DND-41 (cell line): Measurements from ENCODE around the gene FAM111B.
"Not testable (repeated sequence)": the region's sequence is repeated elsewhere in the genome, so short reads cannot be mapped to it uniquely, and the experiment has no call there.

Experiments used
- ATAC-seq: fragments of 200-7000 bp; cut with Tn5 transposase; 3 replicates; pipeline ENCODE4 v1.9.1; 2021; ENCODE audit warnings: low read depth; ENCODE audit not compliant: insufficient read depth
- DNase-seq: peaks from one replicate; pipeline ENCODE4 v3.0.0-alpha.2; 2020
- H2AFZ ChIP-seq: 2 replicates; pipeline ENCODE4 v1.6.0; 2012; ENCODE audit warnings: low read depth, low read length
- H3K27ac ChIP-seq: 2 replicates; pipeline ENCODE4 v1.5.1; 2012; ENCODE audit warnings: low read length, inconsistent platforms
- H3K27me3 ChIP-seq: fragments of 200-600 bp; sonication (generic); 2 replicates; pipeline ENCODE4 v1.6.0; 2012; ENCODE audit warnings: low read length, mild to moderate bottlenecking, inconsistent platforms; ENCODE audit not compliant: insufficient read depth, poor library complexity
- H3K36me3 ChIP-seq: 2 replicates; pipeline ENCODE4 v1.5.1; 2012; ENCODE audit warnings: low read length, inconsistent platforms; ENCODE audit not compliant: insufficient read depth
- H3K4me1 ChIP-seq: 2 replicates; pipeline ENCODE4 v1.5.1; 2012; ENCODE audit warnings: mild to moderate bottlenecking, low read length; ENCODE audit not compliant: insufficient read depth
- H3K4me2 ChIP-seq: 2 replicates; pipeline ENCODE4 v1.6.0; 2012; ENCODE audit warnings: mild to moderate bottlenecking, moderate library complexity, low read length, inconsistent platforms; ENCODE audit not compliant: insufficient read depth
- H3K4me3 ChIP-seq, 2 experiments: fragments of 200-600 bp in 1 of 2; shearing (Covaris generic) in 1 of 2; 2 replicates each; pipeline ENCODE4 v1.5.1; 2012 to 2016; ENCODE audit warnings: inconsistent platforms in 2 of 2, low read length in 2 of 2, mild to moderate bottlenecking in 2 of 2, low read depth in 1 of 2, moderate library complexity in 1 of 2
- H3K79me2 ChIP-seq: 2 replicates; pipeline ENCODE4 v1.6.0; 2012; ENCODE audit warnings: low read length, inconsistent platforms; ENCODE audit not compliant: insufficient read depth
- H3K9ac ChIP-seq: 2 replicates; pipeline ENCODE4 v1.6.0; 2012; ENCODE audit warnings: low read depth, mild to moderate bottlenecking, inconsistent platforms, low read length, moderate library complexity
- H3K9me3 ChIP-seq: 2 replicates; pipeline ENCODE4 v1.5.1; 2012; ENCODE audit warnings: low read length, moderate library complexity, mild to moderate bottlenecking, inconsistent platforms; ENCODE audit not compliant: insufficient read depth, severe bottlenecking
- H4K20me1 ChIP-seq: 2 replicates; pipeline ENCODE4 v1.6.0; 2012; ENCODE audit warnings: low read length; ENCODE audit not compliant: insufficient read depth
- CTCF ChIP-seq: IDR thresholded peaks from 2 replicates; pipeline ENCODE4 v1.5.1; 2012; ENCODE audit warnings: borderline replicate concordance, low read length, moderate library complexity, mild to moderate bottlenecking; ENCODE audit not compliant: poor library complexity, severe bottlenecking; ENCODE audit errors: extremely low read depth
- EZH2 ChIP-seq: IDR thresholded peaks from 3 replicates; pipeline ENCODE4 v1.6.1; 2012; ENCODE audit warnings: borderline replicate concordance, low read depth, mild to moderate bottlenecking, moderate library complexity, low read length, inconsistent platforms; ENCODE audit not compliant: severe bottlenecking

The FAM111B gene

DNA sequence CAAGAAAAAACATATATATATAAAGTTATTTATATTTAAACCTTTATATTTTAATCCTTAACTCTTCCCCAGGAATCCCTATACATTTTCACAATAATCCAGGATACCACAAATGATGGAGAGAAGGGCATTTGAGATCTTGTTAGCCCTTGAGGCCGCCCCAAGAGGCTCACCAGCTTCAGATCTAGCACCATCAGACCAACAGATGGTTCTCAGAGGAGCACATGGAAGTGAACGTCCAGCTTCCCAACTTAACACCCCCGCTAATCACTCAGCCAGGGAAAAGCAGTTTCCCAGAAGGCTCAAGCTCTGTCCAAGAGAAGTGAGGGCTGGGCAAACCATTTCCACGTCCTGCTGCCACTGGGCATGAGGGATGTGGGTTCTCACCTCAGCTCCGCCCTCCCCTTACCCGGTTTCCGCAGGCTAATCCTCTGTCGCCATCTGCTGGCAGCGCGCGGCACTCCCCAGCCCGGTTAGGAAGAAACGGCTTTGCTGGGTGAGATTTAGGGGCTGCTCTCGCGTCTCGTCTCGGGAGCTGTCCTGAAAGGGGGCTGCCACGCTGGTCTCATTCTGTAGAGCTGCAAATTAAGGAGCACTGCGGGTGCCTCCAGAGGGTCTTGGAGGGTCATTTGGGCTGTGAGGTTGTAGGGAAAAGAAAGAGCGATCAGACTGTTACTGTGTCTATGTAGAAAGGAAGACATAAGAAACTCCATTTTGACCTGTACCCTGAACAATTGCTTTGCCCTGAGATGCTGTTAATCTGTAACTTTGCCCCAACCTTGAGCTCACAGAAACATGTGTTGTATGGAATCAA is 28.8 kb downstream of the FAM111B start:
- Histone ChIP-seq H3K79me2 (peaks cover 6% of the 10 kb centered on the region), H3K27ac (peak overlapping the region; percentile 33; the same call in 1 of the 2 replicates), H3K27me3 (no peaks in the 10 kb centered on the region), H2AFZ (0 out of 2 replicates have a peak overlapping the region, but pooled peaks have one; percentile 52), H3K4me3 (no peak overlapping the region), H3K9me3 (peaks cover 22% of the 10 kb centered on the region), H3K4me2 (peak overlapping the region; percentile 51), H3K9ac (peak overlapping the region; percentile 27; the same call in 1 of the 2 replicates), H3K4me1 (peaks cover 17% of the 10 kb centered on the region), H4K20me1 (no peaks in the 10 kb centered on the region), H3K36me3 (peaks cover 64% of the 10 kb centered on the region)
- TF ChIP-seq CTCF (peak; percentile 99), EZH2 (no peak)
- DNase-seq = peak; percentile 86
- peak; percentile 98 for ATAC-seq

DNA sequence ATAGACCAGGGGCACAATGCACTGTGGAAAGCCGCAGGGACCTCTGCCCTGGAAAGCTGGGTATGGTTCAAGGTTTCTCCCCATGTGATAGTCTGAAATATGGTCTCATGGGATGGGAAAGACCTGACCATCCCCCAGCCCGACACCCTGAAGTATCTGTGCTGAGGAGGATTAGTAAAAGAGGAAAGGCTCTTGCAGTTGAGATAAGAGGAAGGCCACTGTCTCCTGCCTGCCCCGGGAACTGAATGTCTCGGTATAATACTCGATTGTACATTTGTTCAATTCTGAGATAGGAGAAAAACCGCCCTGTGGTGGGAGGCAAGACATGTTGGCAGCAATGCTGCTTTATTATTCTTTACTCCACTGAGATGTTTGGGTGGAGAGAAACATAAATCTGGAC is 29.5 kb downstream of the FAM111B start:
- H3K4me2 ChIP-seq = not testable (repeated sequence)

DNA sequence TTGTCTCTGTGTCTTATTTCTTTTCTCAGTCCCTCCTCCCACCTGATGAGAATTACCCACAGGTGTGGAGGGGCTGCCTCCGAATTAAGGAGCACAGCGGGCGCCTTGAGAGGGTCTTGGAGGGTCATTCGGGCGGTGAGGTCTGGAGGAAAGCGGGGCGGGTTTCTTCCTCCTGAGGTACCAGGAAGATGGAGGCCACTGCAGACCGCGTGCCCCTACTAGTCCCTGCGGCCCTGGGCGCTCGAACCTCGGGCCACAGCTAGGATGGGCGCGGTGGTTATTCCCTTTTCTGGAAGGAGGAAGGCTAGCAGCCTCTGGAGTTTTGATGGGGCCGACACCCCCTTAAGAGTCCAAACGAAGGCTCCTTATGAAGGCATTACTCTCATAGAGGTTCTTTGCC is 30.2 kb downstream of the FAM111B start:
- no peak overlapping the region for H2AFZ ChIP-seq
- TF ChIP-seq CTCF = no peak
- no peak for TF ChIP-seq EZH2
- H3K79me2 ChIP-seq = peaks cover 18% of the 10 kb centered on the region
- no peak overlapping the region for H3K27ac ChIP-seq
- DNase-seq = no peak
- H3K4me3 ChIP-seq = no peak overlapping the region
- peaks cover 30% of the 10 kb centered on the region for H3K4me1 ChIP-seq
- no peaks in the 10 kb centered on the region for H4K20me1 ChIP-seq
- H3K36me3 ChIP-seq = peaks cover 55% of the 10 kb centered on the region
- no peaks in the 10 kb centered on the region for H3K27me3 ChIP-seq
- H3K9ac ChIP-seq = no peak overlapping the region
- H3K4me2 ChIP-seq = no peak overlapping the region
- H3K9me3 ChIP-seq = peaks cover 13% of the 10 kb centered on the region
- no peak for ATAC-seq

More for the DNA sequence above, 29.5 kb downstream of the FAM111B start:
- H3K9ac ChIP-seq, ATAC-seq, H3K27me3 ChIP-seq, H3K4me3 ChIP-seq, DNase-seq, H4K20me1 ChIP-seq, H3K27ac ChIP-seq, H2AFZ ChIP-seq: not testable (repeated sequence)
- H3K4me1 ChIP-seq = peaks cover 24% of the 10 kb centered on the region
- peaks cover 19% of the 10 kb centered on the region for H3K9me3 ChIP-seq
- peaks cover 13% of the 10 kb centered on the region for H3K79me2 ChIP-seq
- peaks cover 61% of the 10 kb centered on the region for H3K36me3 ChIP-seq

- Histone ChIP-seq H3K9ac (no peak overlapping the region), H3K4me1 (peaks cover 33% of the 10 kb centered on the region), H3K79me2 (peaks cover 30% of the 10 kb centered on the region), H2AFZ (no peak overlapping the region), H3K4me3 (no peak overlapping the region), H3K27ac (no peak overlapping the region), H3K27me3 (no peaks in the 10 kb centered on the region), H3K4me2 (no peak overlapping the region), H3K9me3 (peaks cover under 1% of the 10 kb centered on the region), H3K36me3 (peaks cover 41% of the 10 kb centered on the region), H4K20me1 (no peaks in the 10 kb centered on the region)
- no peak for TF ChIP-seq CTCF
- TF ChIP-seq EZH2 = no peak
- no peak for DNase-seq
- ATAC-seq = no peak
Measured at GRCh38 chr11:59138643-59139042, 31.6 kb downstream of the FAM111B start.
